OCI-M1 (cell line): ENCODE measurements around the gene ICAM2.

Experiments used
- DNase-seq: peaks from one replicate; lab custom pipeline; 2025; lab: John Stamatoyannopoulos, UW

ICAM2 gene

DNA sequence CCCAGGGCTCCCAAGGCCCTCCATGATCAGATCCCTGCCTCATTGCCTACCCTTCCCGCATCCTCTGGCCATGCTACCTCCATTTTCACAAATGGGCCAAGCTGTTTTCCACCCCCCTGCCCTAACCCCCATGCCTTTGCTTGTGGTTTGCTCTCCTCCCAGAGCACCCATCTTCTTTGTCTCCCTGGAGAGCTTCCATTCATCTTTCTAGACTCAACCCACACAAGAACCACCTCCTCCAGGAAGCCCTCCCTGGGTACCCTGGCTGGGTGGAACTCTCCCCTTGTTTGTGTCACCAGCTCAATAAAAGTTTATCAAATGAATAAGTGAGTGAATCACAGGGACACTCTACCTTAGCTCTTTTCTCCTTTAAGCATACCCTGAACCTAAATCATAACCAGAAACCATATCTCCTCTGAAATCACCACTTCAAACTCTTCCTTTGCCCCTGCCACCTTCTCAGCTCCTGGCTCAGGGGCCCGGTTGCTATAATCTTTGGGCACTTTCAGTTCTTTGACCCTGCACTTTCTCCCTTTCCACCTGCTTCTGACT, 44.8 kb downstream of the ICAM2 start:
- no peak for DNase-seq

DNA sequence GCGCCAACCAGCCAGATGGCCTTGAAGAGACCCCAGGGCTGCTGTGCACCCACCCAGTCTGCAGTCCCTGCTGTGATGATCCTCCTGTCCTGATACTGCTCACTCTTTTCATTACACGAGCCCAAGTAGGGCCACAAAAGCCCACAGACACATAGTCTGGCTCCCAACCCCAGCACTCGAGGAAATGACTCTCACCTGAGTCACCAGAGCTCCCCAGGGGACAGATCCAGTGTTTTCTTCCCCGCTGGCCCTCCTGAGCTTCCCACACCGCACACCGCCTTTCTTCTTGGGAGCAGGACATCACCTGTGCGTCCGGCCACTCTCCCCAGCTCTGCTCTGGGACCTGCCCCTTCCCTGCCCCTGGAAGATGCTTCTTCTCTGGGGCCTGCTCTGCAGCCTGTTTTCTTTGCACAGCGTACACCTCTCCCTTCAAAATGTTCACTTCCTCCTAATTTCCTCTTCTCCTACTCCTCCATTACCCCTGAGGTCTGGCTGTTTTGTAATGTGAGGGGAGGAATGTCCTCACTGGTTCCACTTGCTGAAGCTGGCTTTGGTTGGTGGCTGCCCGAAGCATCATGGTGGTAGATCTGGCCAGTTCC, 45.7 kb downstream of the ICAM2 start:
- no peak for DNase-seq

- no peak for DNase-seq
Observed at GRCh38 chr17:63973930-63974593, 46.4 kb downstream of the ICAM2 start.

DNA sequence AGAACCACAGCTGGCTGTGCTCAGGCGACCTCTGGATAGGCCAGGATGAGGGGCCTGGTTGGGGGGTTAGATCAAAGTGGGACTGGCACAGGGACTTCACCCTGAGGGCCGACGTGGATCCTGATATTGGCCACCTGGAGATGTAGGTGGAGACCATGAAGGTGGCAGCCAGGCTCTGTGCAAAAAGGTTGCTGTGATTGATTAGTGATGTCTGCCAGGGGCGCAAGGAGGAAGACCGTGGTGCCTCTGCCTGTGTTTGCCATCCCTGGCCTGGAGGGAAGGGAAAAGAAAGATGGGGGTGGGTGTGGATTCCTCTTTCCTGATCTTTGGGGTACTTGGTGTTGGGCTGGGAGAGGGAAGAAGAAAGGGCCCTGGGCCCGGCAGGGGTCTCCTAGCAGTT, 47.2 kb downstream of the ICAM2 start:
- no peak for DNase-seq

DNA sequence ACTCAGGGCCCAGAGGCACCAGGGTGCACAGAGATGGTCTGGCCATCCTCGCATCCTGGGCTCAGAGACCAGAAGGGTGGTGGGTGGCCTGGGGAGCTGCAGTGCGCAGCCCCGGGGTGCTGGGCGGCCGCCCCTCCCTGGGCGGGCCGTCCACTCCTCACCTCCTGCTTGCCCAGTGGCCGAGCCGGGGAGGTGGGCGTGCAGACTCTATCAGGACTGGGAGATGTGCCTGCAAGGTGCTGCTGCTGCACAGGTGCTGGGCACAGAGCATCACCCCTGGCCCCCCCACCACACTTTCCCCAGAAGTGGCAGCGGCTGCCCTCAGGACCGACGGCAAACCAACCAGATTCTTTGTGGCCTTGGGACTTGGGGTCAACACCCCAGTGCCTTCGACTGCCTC, 47.6 kb downstream of the ICAM2 start, which contains the start of gene SCN4A:
SCN4A (minus strand) TSS at position 123 of the 400 bp plus-strand sequence; CDS start at position 46, 77 bp downstream.
- no peak for DNase-seq

DNA sequence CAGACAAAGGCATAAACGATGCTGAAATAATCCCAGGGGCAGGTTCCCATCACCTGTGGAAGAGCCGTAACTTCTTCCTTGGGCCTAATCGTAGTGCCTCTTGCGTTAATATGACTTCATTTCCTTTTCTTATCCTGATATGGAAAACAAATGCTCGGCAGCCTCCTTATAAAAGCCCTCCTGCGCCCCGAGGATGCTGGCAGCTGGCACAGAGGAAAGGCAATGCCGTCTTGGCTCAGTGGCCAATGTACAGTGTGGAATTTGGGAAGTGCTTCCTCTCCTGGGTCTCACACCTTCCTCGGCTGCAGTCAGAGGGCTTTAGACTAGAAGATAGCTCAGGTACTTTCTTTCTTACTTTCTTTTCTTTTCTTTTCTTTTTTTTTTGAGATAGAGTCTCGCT, 51.2 kb downstream of the ICAM2 start:
- no peak for DNase-seq

GRCh38 chr17:63967953-63968352, 52.5 kb downstream of the ICAM2 start:
- no peak for DNase-seq

DNA sequence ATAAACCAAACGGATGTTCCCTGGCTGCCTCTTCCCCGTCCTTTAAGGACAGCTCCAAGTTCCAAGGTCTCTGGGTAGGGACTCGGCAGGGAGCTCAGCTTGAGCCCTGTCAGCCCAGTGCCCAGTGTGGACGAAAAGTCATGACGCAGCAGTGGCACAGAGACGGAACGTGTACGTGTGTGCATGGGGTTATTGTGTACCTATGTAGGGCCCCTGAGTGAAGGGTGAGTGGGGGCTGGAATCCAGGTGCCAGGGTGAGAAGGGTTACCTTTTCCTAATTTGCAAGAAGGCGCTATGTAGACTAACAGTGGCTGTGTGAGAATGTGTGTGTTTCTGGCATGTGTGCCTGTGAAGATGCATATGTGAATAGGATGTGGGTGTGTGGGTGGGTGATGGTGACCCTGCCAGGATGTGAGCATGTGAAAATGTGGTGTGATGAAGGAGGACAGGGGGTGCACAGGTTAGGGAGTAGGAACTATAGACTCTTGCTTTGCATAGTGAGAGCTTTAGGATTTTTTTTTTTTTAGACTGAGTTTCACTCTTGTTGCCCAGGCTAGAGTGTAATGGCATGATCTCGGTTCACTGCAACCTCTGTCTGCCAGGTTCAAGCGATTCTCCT, 53.7 kb downstream of the ICAM2 start:
- no peak for DNase-seq

DNA sequence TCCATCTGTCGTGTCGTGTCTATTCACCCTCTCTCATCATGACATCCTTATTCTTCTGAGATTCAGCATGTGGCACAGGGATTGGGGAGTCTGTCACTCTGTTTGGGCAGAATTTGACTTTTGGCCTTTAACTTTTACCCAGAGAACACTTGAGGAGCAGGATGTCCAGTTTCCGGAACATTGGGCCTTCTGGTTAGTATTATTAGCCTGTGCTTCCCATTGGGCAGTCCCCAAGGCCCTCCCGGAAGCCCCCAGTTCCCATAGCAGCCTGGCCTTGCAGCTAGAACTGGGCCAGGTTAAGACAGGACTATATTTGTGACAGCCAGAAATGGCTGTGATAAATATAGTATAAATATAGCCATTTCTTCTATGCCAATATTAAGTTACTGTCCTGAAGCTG, 57.3 kb downstream of the ICAM2 start:
- no peak for DNase-seq

GRCh38 chr17:63962298-63962744, 58.1 kb downstream of the ICAM2 start:
- no peak for DNase-seq

DNA sequence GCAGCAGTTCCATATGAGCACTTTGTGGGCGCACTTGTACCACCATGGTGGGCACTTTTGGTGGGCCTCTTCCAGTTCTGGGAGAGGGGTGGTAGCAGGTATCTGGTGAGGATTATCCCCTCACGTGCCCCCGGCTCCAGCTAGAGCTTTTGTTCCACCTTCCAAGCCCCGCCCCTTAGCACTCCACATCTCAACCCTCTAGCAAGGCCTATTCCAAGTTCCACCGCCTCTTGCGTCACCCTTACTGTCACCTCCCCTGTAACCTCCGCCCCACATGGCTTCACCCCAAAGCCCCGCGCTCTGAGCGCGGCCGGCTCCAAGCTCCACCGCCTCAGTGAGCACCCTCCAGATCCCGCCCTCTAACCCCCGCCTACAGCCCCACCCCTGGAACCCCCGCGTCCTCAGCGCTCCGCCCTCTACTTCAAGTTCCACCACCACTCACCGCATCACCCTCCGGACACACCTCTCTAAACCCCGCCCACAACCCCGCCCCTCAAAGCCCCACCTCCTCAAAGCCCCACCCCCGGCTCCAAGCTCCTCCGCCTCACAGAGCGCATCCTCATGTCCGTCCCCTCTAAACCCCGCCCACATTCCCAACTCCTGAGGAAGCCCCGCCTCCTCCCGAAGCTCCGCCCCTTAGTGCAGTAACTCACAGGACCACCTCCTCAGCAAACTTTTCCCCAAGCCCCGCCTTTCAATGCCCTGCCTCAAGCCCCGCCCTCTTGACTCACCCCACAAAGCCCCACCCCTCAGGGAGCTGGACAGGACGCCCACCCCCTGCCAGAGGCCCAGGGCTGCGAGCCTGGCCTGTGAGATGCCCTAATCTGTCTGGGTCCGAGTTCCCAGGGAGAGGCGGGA, 58.8 kb downstream of the ICAM2 start:
- peak; percentile 45 for DNase-seq

- no peak for DNase-seq
Observed at GRCh38 chr17:63960430-63960829, 60.0 kb downstream of the ICAM2 start.

- no peak for DNase-seq
Observed at GRCh38 chr17:63960006-63960405, 60.4 kb downstream of the ICAM2 start.

DNA sequence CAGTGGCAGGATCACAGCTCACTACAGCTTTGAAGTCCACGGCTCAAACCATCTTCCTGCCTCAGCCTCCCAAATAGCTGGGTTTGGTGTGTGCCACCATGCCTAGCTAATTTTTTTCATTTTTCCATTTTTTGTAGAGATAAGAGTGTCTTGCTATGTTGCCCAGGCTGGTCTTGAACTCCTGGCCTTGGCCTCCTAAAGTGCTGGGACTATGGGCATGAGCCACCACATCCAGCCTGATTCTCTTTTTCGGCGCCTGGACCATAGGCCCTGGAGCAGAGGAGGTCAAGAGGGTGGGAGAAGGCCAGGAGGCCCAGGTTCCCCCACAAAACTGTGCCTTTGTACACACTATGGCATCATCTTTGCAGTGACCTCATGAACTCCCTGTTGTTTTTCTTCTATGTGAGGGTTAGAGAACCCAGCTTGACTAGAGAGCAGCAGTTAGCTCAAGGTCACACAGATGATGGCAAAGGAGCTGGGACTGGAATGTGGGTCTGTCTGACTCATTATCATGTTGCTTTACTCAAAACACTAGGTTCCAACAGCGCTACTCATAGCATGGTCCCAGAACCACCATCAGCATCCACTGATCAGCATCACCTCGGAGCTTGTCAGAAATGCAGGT, 64.0 kb downstream of the ICAM2 start:
- no peak for DNase-seq

- no peak for DNase-seq
Observed at GRCh38 chr17:63955791-63956190, 64.6 kb downstream of the ICAM2 start.

- no peak for DNase-seq
Observed at GRCh38 chr17:63955232-63955631, 65.2 kb downstream of the ICAM2 start.

- DNase-seq = no peak
Observed at GRCh38 chr17:63954402-63955063, 65.9 kb downstream of the ICAM2 start.
